HG02885 (cell line): ENCODE results near the gene PRPH2.

Experiments used
- ATAC-seq: cut with Tn5 transposase; IDR thresholded peaks from one replicate; pipeline ENCODE4 v1.9.1; 2021; ENCODE audit warnings: mild to moderate bottlenecking; ENCODE audit not compliant: unreplicated experiment, poor library complexity

Gene PRPH2

GRCh38 chr6:42722497-42722896 lies at the start of gene PRPH2:
PRPH2 (minus strand) TSS chr6:42722597; CDS start chr6:42722334, 263 bp downstream.
- no peak for ATAC-seq

- ATAC-seq: no peak
Observed at GRCh38 chr6:42771741-42772100, 49.3 kb upstream of the PRPH2 start.

GRCh38 chr6:42769836-42770235 lies 47.4 kb upstream of the PRPH2 start:
- no peak for ATAC-seq

GRCh38 chr6:42769051-42769450 lies 46.7 kb upstream of the PRPH2 start:
- ATAC-seq: no peak

GRCh38 chr6:42766163-42766670 lies 43.8 kb upstream of the PRPH2 start:
- ATAC-seq: no peak

- no peak for ATAC-seq
Observed at GRCh38 chr6:42764911-42765648, 42.7 kb upstream of the PRPH2 start.

GRCh38 chr6:42762950-42763349 lies 40.6 kb upstream of the PRPH2 start:
- ATAC-seq: no peak

GRCh38 chr6:42762426-42762859 lies 40.0 kb upstream of the PRPH2 start:
- ATAC-seq: no peak

- no peak for ATAC-seq
Observed at GRCh38 chr6:42761287-42762067, 39.1 kb upstream of the PRPH2 start.

GRCh38 chr6:42758756-42759430 lies 36.5 kb upstream of the PRPH2 start:
- ATAC-seq: no peak

- no peak for ATAC-seq
Observed at GRCh38 chr6:42756722-42757121, 34.3 kb upstream of the PRPH2 start.

- no peak for ATAC-seq
Observed at GRCh38 chr6:42754759-42755158, 32.4 kb upstream of the PRPH2 start.

GRCh38 chr6:42751055-42751454 lies 28.7 kb upstream of the PRPH2 start:
- ATAC-seq: no peak

- no peak for ATAC-seq
Observed at GRCh38 chr6:42748203-42748898, 26.0 kb upstream of the PRPH2 start.

- peak; percentile 58 for ATAC-seq
Observed at GRCh38 chr6:42746463-42747391, 24.3 kb upstream of the PRPH2 start.

GRCh38 chr6:42745640-42746462 lies 23.5 kb upstream of the PRPH2 start, which contains the start of gene TBCC:
TBCC (minus strand) TSS chr6:42746103; CDS start chr6:42746073, 30 bp downstream.
- ATAC-seq: peak; percentile 80

- ATAC-seq: no peak
Observed at GRCh38 chr6:42745083-42745639, 22.8 kb upstream of the PRPH2 start.

GRCh38 chr6:42744351-42744893 lies 22.0 kb upstream of the PRPH2 start:
- ATAC-seq: no peak
